CD4-positive, alpha-beta T cell treated with Interleukin-21 for 1 hour (primary cell): ENCODE measurements around the gene ADK.
"Not testable (repeated sequence)": the region's sequence is repeated elsewhere in the genome, so short reads cannot be mapped to it uniquely, and the experiment has no call there.

Experiments used
- DNase-seq: peaks from one replicate; pipeline ENCODE4 v3.0.0-alpha.2; 2020

ADK gene

DNA sequence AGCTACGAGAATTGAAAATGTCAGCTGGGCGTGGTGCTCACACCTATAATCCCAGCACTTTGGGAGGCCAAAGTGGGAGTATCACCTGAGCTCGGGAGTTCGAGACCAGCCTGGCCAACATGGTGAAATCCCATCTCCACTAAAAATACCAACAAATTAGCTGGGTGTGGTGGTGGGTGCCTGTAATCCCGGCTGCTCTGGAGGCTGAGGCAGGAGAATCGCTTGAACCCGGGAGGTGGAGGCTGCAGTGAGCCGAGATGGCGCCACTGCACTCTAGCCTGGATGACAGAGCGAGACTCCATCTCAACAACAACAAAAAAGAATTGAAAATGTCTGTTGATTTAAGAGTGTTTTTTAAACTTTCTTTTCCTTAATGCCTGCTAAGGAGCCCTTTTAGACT is 4.0 kb upstream of the ADK start:
- not testable (repeated sequence) for DNase-seq

DNA sequence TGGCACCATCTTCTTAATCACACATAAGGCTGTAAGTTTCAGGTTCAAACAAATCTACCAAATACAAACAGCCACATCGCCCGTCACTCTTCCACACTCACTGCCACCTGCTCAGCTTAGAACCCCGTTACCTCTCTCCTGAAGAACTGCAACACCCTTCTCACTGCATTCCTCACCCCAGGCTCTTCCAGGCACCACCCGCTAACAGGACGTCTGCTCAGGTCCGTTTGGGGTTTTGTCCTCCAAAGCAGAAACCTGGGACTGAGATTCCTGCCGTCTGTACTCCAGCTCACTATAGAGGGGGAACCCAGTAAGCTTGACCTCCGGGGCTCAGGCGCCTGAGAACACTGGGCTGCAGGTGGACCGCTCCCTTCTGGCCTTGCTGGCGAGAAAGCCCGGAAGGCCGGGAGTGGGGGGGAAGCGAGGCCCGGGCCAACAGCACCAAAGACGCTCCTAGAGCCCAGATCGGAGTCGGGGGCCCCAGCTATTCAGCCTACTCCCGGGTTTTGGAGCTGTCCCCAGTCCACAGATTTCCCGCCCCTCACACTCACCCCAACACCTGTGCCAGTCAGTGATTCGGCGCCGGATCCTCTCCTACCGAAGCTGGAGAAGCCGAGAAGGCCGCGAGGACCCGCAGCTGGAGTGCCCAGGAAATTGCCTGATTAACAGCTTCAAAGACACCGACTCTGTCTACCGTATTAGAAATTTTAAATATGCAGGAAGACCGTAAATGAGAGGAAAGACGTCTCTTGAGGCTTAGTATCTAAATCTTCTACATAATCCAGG is 624 bp upstream of the ADK start, which contains the start of gene AP3M1:
AP3M1 (minus strand) TSS at position 625 of the 786 bp plus-strand sequence. CDS start 12,449 bp downstream, outside the sequence.
- DNase-seq = no peak

DNA sequence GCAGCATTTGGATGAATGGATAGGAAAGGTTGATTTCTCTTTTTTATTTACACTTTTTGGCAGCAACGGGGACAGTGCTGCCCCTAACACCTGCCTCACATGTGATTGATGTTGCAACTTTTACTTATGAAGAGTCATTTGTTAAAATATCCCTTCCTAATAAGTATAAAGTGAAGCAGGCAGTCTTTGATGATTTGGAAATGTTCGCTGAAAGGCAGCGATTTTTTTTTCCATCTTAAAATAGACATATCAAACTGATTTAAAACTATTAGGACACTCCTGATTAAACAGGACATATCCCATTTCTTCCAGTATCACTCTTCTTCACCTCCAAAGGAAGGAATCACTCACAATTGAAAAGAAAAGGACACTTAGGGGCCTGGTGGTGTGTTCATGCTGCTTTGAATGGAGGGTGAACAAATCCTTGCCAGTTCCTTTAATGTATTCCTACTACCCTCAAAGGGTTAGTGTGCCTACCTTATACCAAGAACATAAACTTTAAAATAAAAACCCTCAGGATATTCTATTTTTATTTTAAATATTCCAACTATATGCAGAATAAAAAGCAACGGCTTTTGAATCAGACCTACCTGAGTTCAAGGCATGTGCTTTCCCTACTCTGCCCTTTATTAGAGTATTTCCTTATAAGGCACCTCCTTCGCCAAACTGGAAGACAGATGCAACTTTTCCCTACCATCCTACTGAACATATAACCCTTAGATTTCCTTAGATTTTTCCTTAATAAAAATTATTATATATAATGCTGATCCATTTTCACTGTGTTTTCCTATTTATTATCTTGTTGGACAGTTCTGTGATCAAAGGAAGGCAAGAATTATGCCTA is 1.1 kb downstream of the ADK start:
- DNase-seq = no peak

DNA sequence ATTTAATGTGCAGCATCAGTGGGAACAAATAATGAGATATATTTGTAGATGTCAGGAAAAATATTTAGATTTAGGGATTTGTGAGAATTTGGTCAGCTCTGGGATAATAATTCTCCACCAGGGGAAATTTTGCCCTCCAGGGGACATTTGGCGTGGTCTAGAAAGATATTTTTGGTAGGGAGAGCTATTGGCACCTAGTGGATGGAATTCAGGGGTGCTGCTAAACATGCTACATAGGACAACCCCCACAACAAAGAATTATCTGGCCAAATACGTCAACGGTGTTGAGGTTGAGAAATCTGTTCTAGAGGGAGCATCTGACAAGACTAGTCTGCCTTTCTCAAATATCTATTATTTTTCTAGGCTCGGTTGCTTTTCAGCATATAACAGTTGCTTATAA is 2.1 kb downstream of the ADK start:
- DNase-seq = no peak

DNA sequence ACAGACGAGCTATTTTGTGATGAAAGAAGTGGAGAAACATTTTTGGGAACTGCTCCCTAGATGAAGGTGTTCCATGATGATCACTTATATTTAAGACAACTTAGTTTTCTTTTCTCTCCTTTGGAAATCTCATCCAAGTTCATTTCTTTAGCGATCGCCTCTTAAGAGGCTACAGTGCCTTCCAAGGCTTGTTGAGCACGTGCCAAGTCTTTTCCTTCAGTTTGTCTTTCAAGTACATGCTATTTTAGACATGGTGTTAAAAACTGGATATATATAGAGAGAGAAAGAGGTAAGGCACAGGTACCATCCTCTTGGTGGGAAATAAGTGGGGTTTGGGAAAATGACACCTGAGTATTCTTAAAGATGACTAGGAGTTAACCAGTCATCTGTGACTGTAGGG is 2.7 kb downstream of the ADK start:
- no peak for DNase-seq

DNA sequence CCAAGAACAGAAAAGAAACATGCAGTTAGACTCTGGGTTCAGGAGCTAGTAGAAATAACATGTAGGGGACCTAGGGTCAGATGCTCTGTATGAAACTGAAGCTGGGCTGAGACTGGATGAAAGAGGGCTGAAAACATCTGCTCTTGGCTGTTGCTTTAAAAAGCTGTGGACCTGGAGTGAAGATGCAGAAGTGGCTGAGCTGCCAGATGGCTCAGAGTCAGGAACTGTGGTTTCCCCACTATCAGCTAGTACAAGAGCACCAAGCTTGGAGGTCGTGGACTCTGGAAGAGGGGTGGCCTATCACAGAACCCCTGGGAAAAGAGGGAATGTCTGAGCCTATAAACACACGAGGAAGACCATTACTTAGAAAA is 5.9 kb downstream of the ADK start:
- no peak for DNase-seq

DNA sequence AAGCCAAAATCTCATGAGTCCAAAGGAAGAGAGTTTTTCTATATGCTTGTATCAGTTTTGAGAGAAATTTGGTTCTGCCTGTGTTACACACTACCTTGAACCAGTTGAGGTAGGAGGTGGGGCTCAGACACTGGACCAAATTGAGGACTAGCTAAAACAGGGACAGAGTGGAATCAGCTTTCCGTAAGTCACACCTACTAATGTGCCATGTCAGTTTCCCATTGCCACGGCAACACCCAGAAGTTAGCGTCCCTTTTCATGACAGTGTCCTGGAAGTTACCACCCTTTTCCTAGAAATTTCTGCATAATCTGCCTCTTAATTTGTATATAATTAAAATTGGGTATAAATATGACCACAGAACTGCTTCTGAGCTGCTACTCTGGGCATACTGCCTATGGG is 9.0 kb downstream of the ADK start:
- no peak for DNase-seq

DNA sequence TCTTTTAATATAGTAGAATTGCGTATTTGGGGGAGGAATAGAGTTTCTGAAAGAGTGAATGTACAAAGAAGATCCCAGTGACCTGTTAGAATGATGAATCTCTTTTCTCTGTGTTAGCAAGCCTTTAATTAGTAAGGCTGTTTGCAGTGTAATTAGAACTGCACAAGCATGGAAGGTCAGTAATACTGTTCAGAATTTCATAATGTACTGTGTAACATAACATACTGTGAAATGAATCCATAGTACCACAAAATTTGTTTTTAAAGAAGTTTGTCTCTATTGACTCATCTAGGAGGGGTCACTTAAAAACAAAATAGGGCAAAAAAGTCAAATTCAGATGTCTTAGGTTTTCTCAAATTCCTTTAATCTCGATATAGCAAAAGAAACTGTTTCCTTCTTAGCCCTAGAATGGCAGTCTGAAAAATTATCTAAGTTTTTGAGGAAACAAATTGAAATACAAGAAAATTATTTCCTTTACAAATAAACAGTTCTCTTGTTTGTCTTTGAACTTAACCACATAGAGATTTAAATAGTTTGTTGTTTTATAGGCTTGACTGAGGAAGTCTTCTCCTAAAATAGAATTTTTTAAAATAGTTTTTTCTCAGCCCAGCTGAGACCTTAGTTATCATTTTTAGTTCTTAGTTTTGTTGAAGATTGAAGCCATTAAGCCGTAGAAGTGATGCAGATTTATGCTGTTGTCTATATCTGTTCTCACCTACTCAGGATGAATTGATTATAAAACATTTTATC is 12.5 kb downstream of the ADK start:
- no peak for DNase-seq

DNA sequence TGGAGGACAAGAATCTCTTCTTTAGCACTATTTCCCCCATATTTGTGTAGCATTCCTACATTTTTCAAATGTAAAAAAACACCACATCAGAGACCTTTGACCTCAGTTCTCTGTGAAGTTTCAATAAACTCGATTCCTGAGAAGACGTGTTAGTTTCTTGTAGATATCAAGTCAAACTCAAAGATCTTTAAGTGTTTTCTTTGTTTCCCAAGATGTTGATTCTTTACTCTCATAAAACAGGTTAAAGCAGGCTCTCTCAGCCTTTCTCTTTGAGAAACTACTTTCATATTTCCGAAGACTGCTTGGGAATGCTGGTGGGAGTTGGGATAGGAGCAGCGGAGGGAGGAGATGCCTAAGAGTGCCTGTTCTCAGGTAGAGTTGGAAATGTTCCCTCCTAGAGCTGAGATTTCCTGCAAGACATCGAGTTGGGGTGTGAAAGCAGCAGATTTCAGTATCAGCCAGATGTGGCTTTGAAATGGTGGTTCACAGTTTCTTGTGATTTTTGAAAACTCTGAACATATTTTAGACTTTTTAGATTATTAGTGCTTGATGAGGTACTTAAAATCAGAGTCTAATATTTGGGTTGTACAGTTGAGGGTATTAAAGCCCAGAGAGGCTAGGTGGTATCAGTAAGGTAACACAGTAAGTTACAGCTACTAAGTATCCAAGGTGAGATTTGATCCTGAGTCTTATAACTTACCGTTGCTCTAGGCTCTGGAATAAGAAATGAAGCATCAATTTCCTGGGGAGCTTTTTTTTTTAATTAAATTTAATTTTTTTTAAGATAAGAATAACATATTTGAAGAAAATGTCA is 13.9 kb downstream of the ADK start:
- DNase-seq = no peak

DNA sequence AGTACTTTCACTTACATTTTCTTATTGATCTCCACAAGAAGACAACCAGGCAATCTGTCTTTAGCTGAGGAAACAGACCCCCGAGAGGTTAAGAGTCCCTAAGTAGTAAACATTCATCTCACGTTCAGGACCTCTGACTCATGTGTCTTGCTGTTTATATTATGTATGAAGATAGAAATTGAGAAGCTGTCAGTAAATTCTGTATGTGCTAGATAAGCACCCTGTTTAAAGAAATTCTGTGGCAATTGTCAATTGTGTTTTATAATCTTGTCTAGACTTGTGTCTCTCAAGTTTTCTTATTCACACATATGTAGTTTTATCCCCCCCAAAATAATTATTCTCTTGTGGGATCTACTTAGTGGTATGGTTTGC is 14.5 kb downstream of the ADK start:
- no peak for DNase-seq

DNA sequence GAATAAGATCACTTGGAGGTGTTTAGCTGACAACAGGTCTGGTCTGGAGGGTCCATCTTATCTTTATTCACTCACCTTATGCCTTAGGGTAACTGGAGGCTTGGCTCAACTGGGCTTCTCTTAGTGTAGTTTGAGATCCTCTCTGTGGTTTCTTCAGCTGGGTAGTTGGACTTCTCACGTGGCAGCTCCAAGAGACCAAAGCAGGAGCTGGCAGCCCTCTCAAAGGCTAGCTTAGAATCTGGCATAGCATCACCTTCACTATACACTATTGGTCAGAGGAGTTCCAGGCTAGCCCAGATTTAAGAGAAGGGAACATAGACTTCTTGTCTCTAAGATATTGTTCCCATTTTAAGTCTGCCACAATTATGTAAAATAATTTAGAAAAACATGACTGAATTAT is 16.4 kb downstream of the ADK start:
- DNase-seq = no peak

DNA sequence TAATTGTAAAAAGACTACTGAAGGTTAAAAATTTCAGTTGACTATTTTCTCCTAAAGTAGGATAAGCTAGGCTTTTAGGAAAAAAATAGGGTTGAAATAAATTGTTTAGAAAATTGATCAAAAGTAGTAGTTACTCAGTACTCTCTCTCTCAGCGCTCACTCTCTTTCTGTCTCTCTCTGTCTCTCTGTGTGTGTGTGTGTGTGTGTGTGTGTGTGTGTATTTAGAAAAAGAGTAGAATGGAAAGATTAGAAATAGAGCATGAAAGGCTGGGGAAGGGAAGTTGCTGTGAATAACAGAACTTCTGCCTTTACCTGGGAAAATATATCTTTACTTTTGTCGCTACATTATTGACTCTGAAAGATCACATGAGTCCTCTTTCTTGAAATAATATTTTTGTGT is 20.6 kb downstream of the ADK start:
- DNase-seq = no peak

DNA sequence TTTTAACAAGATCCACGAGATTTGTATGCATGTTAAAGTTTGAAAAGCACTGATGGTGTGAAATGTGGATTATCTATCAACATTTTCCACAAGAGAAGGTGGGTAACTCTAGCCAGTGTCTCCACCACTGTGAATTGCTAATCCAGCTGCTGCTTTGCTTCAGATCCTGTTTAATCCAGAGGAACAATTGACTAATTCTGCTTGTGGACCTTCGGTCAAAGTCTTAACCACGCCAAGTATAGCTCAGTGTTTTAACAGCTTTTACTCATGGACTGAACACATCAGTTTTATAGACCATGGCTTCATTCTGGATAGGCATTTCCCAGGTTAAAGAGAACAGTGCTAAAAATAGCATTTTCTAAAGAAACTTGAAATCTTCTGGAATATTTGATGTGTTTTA is 23.5 kb downstream of the ADK start:
- no peak for DNase-seq

DNA sequence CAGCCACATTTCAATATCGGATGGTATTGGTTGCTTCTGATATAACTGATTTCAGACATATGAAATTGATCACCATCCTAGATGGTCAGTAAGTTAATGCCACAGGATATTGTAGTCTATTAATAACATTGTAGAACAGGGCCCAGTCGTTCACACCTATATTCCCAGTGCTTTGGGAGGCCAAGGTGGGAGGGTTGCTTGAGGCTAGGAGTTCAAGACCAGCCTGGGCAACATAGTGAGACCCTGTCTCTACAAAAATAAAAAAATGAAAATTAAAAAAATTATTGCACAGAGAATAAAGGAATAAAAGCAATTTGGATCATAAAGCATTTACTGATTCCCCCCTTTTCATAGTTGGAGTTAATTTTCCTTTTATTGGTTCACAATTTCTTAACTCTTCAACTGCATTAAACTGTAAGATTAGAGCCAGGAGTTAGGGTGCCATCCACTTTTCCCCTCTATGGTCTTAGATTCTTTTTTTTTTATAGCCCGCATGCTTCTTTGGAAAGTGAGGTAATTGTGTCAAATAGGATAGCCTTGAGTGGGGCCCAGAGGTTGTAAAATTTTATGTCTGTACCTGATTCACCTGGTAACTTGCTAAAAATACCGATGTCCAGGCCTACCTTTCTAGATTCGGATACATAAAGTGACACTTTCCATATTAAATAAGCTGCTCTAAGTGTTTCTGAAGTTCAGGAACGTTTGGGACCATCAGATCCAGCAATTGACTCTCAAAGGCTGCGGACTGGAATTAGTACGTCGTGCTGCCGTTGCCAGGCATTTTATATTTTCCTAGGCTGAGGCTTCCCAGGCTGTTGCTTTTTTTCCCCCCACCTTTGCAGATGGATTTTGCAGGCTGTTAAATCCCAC is 24.7 kb downstream of the ADK start:
- DNase-seq = no peak

DNA sequence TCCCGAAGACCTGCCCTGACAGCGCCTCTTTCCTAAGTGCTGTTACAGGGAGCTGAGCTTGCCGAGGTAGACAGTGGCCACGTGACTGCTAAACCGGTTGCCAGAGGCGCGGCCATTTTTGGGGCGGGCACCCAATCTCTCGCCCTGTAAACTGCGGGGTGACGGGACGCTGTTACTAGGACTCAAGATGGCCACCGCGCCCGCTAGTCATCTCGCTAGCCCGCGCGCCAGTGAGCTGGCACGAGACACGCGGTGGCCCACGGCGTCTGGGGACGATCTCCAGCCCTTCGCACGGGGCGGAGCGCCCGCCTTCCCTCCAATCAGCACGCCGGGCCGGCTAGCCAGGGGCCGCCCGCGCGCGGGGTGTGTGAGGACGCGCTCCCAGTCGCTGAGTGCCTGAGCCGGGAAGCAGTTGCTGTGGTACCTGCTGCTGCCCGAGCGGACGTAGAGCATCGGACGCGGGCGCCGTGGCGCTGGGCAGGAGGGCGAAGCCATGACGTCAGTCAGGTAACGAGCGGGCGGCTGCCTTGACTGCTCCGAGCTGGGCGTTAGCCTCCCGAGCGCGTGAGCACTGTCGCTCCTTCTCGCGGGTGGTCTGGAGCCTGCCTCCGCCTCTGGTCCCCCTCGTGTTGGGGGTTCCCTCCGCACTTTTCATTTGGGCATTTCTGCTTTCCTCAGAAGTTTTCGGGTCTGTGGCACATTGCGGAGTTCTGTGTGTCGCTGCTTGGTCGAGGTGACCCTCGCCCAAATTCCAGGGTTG is 25.5 kb downstream of the ADK start:
- DNase-seq = peak; percentile 96

DNA sequence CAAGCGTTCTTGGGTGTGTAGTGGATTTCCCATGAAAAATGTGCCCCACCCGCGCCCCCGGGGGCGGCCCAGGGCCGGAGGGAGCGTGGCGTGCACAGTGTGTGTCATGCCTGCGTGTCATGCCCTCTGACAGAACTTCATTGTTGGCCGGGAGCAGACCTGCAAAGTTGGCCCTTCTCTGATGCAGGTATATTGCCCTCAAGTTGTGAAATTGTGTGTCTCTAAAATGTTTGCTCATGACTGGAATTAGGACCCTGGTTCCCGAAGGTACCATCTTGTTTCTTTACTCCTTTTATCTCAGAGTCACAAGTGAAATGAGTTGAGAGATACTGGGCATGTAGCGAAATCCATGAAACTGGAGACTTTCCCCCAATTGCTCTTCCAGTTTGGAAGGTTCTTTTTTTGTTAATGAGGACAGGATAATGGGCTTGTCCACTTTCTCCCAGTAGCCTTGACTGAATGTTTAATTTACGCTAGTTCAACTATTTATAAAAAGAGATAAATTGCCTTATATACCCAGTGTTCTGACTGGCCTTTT is 26.2 kb downstream of the ADK start:
- no peak for DNase-seq

DNA sequence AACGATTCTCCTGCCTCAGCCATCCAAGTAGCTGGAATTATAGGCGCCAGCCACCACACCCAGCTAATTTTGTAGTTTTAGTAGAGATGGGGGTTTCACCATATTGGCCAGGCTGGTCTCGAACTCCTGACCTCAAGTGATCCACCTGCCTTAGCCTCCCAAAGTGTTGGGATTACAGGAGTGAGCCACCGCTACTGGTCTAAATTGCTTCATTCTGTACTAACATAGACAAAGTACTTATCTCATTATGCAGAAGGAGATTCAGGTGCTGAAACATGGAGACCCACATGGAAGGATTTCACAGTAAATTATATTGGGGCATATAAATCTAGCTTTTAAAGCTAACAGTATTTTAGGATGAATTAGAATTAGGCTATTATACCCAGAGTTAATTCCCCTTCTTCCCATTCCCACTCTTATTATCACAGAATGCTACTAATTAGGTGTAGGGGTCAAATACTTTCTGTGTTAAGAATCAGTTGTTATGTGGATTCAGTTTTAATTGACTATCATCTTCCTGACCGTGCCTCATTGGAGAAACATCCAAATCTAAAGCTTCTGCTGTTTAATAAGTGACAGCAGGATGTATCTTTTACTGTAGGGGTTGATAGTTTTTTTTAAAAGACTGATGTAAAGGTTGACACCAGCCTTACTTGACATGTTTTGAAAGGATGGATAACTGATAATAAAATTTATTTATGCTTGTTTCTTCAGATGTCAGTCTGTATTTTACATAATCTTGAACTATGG is 27.2 kb downstream of the ADK start:
- no peak for DNase-seq

DNA sequence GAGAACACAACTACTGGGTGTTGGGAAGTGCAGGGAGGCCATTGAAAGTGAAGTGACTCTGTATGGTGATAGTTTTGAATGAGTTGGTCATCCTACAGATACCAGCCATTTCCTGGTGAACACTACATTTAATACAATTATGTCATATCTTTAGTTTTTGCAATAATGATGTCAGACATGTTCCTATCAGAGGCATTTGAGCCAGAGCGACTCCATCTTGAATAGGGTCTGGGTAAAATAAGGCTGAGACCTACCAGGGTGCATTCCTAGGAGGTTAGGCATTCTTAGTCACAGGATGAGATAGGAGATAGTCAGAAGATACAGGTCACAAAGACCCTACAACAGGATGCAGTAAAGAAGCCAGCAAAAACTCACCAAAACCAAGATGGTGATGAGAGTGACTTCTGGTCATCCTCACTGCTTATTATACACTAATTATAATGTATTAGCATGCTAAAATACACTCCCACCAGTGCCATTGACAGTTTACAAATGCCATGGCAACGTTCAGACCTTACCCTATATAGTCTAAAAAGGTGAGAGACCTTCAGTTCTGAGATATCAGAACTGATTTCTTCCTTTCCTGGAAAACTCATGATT is 28.2 kb downstream of the ADK start:
- DNase-seq = no peak

DNA sequence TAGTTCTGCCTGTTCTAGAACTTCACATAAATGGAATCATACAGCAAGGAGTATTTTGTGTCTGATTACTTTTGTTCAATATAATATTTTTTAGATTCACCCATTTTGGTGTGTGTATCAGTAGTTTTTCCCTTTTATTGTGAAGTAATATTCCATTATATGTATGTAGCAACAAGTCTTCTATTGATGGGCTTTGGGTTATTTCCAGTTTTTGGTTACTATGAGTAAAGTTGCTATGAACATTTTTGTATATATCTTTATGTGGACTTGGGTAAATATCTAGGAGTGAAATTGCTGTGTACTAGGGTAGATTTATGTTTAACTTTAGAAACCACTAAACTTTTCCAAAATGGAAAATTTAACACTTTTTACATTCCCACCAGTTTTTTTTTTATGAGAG is 35.7 kb downstream of the ADK start:
- DNase-seq = no peak
